HL-60 (cell line): ENCODE measurements around the gene ANAPC10.

ENCODE experiments used
- CTCF ChIP-seq: IDR thresholded peaks from one replicate; pipeline ENCODE4 v1.5.1; 2011; ENCODE audit warnings: low read length, control low read depth, inconsistent platforms; ENCODE audit not compliant: insufficient read depth
- POLR2AphosphoS5 ChIP-seq: IDR thresholded peaks from 2 replicates; pipeline ENCODE4 v1.6.1; 2012; ENCODE audit warnings: low read depth
- REST ChIP-seq: IDR thresholded peaks from 2 replicates; pipeline ENCODE4 v1.6.1; 2012; ENCODE audit warnings: low read depth; ENCODE audit not compliant: insufficient replicate concordance

GRCh38 chr4:145131848-145132247, 33.9 kb upstream of the ANAPC10 start:
- TF ChIP-seq CTCF: no peak
- peak; percentile 24; the same call in 1 of the 2 replicates for TF ChIP-seq POLR2AphosphoS5
- TF ChIP-seq REST: no peak
